ENCODE results near the gene TAF11L12. TPM values are rescaled to one million over a fixed set of nuclear protein-coding genes. Genes with fewer than 3 reads are reported as not detected.

Gene TAF11L12
- total RNA-seq, 1 donor from 2014 or later = not detected

DNA sequence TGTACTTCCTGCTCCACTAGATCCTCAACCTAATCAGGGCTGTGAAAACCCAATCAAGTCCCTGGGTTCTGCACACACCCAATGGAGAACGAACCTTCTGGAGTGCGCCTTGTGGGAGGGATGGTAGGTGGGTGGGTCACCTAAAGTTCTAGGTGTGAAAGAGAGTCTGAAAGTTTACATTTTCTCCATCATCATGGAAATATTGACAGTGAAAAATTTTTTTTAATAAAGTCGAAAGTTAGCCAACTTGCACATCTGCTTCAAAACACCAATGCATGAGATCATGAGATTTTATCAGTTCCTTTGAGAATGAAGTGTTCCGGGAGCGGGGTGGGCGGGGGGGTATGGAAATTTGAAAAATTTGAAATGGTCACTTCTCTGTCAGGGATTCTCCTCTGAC lies 45.7 kb downstream of the TAF11L12 start:
- H3K4me3 Mint-ChIP-seq = no peak overlapping the region
- H3K27me3 Mint-ChIP-seq (ENCODE audit: low read depth) = no peaks in the 10 kb centered on the region
- DNase-seq (ENCODE audit: low spot score in 2 of 2, unreplicated experiment in 2 of 2) = no peak
- TF ChIP-seq, protein P1, sequence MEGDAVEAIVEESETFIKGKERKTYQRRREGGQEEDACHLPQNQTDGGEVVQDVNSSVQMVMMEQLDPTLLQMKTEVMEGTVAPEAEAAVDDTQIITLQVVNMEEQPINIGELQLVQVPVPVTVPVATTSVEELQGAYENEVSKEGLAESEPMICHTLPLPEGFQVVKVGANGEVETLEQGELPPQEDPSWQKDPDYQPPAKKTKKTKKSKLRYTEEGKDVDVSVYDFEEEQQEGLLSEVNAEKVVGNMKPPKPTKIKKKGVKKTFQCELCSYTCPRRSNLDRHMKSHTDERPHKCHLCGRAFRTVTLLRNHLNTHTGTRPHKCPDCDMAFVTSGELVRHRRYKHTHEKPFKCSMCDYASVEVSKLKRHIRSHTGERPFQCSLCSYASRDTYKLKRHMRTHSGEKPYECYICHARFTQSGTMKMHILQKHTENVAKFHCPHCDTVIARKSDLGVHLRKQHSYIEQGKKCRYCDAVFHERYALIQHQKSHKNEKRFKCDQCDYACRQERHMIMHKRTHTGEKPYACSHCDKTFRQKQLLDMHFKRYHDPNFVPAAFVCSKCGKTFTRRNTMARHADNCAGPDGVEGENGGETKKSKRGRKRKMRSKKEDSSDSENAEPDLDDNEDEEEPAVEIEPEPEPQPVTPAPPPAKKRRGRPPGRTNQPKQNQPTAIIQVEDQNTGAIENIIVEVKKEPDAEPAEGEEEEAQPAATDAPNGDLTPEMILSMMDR (IDR thresholded peaks at IDR 0.05; ENCODE audit: unreplicated experiment) = no peak
- peaks cover 20% of the 10 kb centered on the region for H3K9me3 Mint-ChIP-seq
- no peaks in the 10 kb centered on the region for H3K4me1 Mint-ChIP-seq
- H3K36me3 Mint-ChIP-seq = no peaks in the 10 kb centered on the region
- H3K27ac Mint-ChIP-seq = no peak overlapping the region

Other genes starting within 250 kb of the TAF11L12 start
- gene TAF11L2, start 112.2 kb upstream of the TAF11L12 start, total RNA-seq = not detected in 3 replicates
- gene TAF11L3, start 92.0 kb upstream of the TAF11L12 start, total RNA-seq = not detected in 3 replicates
- gene TAF11L4, start 88.6 kb upstream of the TAF11L12 start, total RNA-seq = not detected in 3 replicates
- gene TAF11L5, start 85.2 kb upstream of the TAF11L12 start, total RNA-seq = not detected in 3 replicates
- not detected in 3 replicates for gene TAF11L6, start 81.7 kb upstream of the TAF11L12 start, total RNA-seq
- gene TAF11L7, start 24.6 kb upstream of the TAF11L12 start, total RNA-seq = not detected in 3 replicates
- gene TAF11L8, start 19.4 kb upstream of the TAF11L12 start, total RNA-seq = not detected in 3 replicates
- not detected in 3 replicates for gene TAF11L9, start 16.0 kb upstream of the TAF11L12 start, total RNA-seq
- not detected in 3 replicates for gene TAF11L10, start 12.6 kb upstream of the TAF11L12 start, total RNA-seq
- not detected in 3 replicates for gene TAF11L11, start 6.2 kb upstream of the TAF11L12 start, total RNA-seq
- gene TAF11L13, start 21.7 kb downstream of the TAF11L12 start, total RNA-seq = not detected in 3 replicates
- gene TAF11L14, start 24.1 kb downstream of the TAF11L12 start, total RNA-seq = not detected in 3 replicates

All from mesothelial cell of epicardium (in vitro differentiated cells).